MM.1S (cell line): ENCODE data around the gene MSL1.

Experiments
- DNase-seq: peaks from one replicate; pipeline ENCODE4 v3.0.0-alpha.2; 2015
- H2AFZ ChIP-seq: fragments of 300-600 bp; sonication (generic); 2 replicates; pipeline ENCODE4 v1.6.0; 2016; ENCODE audit warnings: antibody characterized with exemption, low read length
- H3F3A ChIP-seq: fragments of 300-600 bp; sonication (generic); 2 replicates; pipeline ENCODE4 v1.6.1; 2016; ENCODE audit warnings: mild to moderate bottlenecking, antibody characterized with exemption, low read length, moderate library complexity, mixed read lengths; ENCODE audit not compliant: insufficient read depth
- H3K27ac ChIP-seq: fragments of 300-600 bp; sonication (generic); 2 replicates; pipeline ENCODE4 v1.5.1; 2016; ENCODE audit warnings: mild to moderate bottlenecking, low read length
- H3K27me3 ChIP-seq: fragments of 300-600 bp; sonication (generic); replicated peaks from 2 replicates; pipeline ENCODE4 v1.6.0; 2016; ENCODE audit warnings: low read length; ENCODE audit not compliant: insufficient read depth
- H3K36me3 ChIP-seq: fragments of 300-600 bp; sonication (generic); replicated peaks from 2 replicates; pipeline ENCODE4 v1.6.1; 2016; ENCODE audit warnings: mild to moderate bottlenecking, low read length, mixed read lengths; ENCODE audit not compliant: insufficient read depth
- H3K4me1 ChIP-seq: fragments of 300-600 bp; sonication (generic); 2 replicates; pipeline ENCODE4 v1.6.1; 2016; ENCODE audit warnings: low read length, mixed read lengths
- H3K4me2 ChIP-seq: fragments of 300-600 bp; sonication (generic); 2 replicates; pipeline ENCODE4 v1.6.0; 2016; ENCODE audit warnings: low read depth, low read length
- H3K4me3 ChIP-seq: fragments of 300-600 bp; sonication (generic); 2 replicates; pipeline ENCODE4 v1.5.1; 2016; ENCODE audit warnings: low read length, mixed read lengths
- H3K79me2 ChIP-seq: fragments of 300-600 bp; sonication (generic); 2 replicates; pipeline ENCODE4 v1.6.1; 2016; ENCODE audit warnings: mixed run types, low read length, mixed read lengths
- H3K9ac ChIP-seq: fragments of 300-600 bp; sonication (generic); 2 replicates; pipeline ENCODE4 v1.6.1; 2016; ENCODE audit warnings: low read length, mixed read lengths
- H3K9me2 ChIP-seq: fragments of 300-600 bp; sonication (generic); replicated peaks from 2 replicates; pipeline ENCODE4 v1.6.1; 2016; ENCODE audit warnings: mild to moderate bottlenecking, low read length, mixed read lengths; ENCODE audit not compliant: insufficient read depth
- H3K9me3 ChIP-seq: fragments of 300-600 bp; sonication (generic); replicated peaks from 2 replicates; pipeline ENCODE4 v1.6.1; 2016; ENCODE audit warnings: mild to moderate bottlenecking, low read length, mixed read lengths; ENCODE audit not compliant: insufficient read depth
- H4K20me1 ChIP-seq: fragments of 300-600 bp; sonication (generic); 2 replicates; pipeline ENCODE4 v1.6.1; 2016; ENCODE audit warnings: mild to moderate bottlenecking, low read length, moderate library complexity, mixed read lengths; ENCODE audit not compliant: insufficient read depth
- EZH2 ChIP-seq: fragments of 300-600 bp; sonication (generic); optimal IDR thresholded peaks from 2 replicates; pipeline ENCODE3; 2017; ENCODE audit warnings: low read depth, mild to moderate bottlenecking, antibody characterized with exemption, low read length, mixed read lengths
- EZH2phosphoT487 ChIP-seq: fragments of 300-600 bp; sonication (generic); IDR thresholded peaks from 2 replicates; pipeline ENCODE4 v1.6.1; 2018; ENCODE audit warnings: antibody characterized with exemption, low read length
- TF ChIP-seq, protein P1 (sequence below): fragments of 300-600 bp; sonication (generic); IDR thresholded peaks from 2 replicates; pipeline ENCODE4 v1.5.1; 2016; ENCODE audit warnings: antibody characterized with exemption, low read length, mixed read lengths

MSL1 gene

DNA sequence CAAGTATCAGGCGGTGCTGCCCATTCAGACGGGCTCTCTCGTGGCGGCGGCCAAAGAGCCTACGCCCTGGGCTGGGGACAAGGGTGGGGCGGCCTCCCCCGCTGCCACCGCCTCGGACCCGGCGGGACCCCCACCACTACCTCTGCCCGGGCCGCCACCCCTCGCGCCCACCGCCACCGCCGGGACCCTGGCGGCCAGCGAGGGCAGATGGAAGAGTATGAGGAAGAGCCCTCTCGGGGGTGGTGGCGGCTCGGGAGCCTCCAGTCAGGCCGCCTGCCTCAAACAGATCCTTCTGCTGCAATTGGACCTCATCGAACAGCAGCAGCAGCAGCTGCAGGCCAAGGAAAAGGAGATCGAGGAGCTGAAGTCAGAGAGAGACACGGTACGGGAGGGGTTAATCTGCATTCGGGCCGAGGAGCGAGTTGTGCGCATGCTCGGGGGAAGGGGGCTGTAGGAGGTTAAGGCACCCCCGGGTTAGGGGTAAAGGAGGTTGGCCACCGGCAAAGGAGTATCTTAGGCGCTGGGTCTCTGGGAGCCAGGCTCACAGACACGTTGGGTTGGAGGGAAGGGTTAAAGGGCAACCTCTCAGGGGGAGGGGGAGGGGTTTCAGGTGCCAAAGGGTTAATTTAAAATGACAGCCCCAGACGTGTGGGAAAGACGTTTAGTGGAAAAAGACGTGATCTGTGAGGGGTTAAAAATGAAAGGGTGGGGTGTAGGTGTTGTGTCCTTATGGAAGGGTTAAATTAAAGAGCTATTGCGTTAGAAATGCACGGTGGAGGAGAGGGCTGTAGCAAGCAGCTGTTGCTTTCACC is 1.4 kb downstream of the MSL1 start:
- Histone ChIP-seq H4K20me1 (no peaks in the 10 kb centered on the region), H3K79me2 (peaks cover 63% of the 10 kb centered on the region)
- peak; percentile 54 for DNase-seq

DNA sequence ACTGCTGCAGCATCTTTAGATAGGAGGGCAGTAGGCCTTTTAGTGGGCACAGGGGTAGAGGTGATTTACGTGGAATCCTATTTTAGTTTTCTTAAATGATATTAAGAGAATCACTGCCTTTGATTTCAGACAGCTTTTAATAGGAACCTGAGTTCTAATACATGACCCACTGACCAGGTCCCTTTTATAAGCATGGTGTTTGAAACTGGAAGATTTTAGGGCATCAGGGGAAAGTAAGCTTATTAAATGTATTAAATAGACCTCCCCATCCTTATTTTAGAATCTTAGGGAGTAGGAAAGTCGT is 2.0 kb downstream of the MSL1 start:
- Histone ChIP-seq H3K9ac (peak overlapping the region; percentile 97; the same call in 1 of the 2 replicates), H3K27me3 (no peaks in the 10 kb centered on the region), H3K4me1 (no peaks in the 10 kb centered on the region), H3K4me3 (peak overlapping the region; percentile 100), H3K27ac (peak overlapping the region; percentile 52; the same call in 1 of the 2 replicates), H3K9me3 (no peaks in the 10 kb centered on the region), H2AFZ (no peak overlapping the region), H3K36me3 (peaks cover 7% of the 10 kb centered on the region; the same call in 1 of the 2 replicates), H3K9me2 (no peaks in the 10 kb centered on the region), H3K79me2 (peaks cover 63% of the 10 kb centered on the region), H4K20me1 (no peaks in the 10 kb centered on the region), H3F3A (peaks cover 10% of the 10 kb centered on the region; the same call in 1 of the 2 replicates), H3K4me2 (peak overlapping the region; percentile 82)
- no peak for DNase-seq
- TF ChIP-seq EZH2phosphoT487 (no peak), EZH2 (no peak)
- TF ChIP-seq, protein P1, sequence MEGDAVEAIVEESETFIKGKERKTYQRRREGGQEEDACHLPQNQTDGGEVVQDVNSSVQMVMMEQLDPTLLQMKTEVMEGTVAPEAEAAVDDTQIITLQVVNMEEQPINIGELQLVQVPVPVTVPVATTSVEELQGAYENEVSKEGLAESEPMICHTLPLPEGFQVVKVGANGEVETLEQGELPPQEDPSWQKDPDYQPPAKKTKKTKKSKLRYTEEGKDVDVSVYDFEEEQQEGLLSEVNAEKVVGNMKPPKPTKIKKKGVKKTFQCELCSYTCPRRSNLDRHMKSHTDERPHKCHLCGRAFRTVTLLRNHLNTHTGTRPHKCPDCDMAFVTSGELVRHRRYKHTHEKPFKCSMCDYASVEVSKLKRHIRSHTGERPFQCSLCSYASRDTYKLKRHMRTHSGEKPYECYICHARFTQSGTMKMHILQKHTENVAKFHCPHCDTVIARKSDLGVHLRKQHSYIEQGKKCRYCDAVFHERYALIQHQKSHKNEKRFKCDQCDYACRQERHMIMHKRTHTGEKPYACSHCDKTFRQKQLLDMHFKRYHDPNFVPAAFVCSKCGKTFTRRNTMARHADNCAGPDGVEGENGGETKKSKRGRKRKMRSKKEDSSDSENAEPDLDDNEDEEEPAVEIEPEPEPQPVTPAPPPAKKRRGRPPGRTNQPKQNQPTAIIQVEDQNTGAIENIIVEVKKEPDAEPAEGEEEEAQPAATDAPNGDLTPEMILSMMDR: no peak

More for the DNA sequence above, 1.4 kb downstream of the MSL1 start:
- Histone ChIP-seq H3K27me3 (no peaks in the 10 kb centered on the region), H3K27ac (peak overlapping the region; percentile 52; the same call in 1 of the 2 replicates), H3K4me3 (peak overlapping the region; percentile 100), H3K4me1 (no peaks in the 10 kb centered on the region), H3F3A (peaks cover 10% of the 10 kb centered on the region), H3K36me3 (peaks cover 7% of the 10 kb centered on the region; the same call in 1 of the 2 replicates), H3K9me2 (no peaks in the 10 kb centered on the region), H3K9me3 (no peaks in the 10 kb centered on the region), H2AFZ (peak overlapping the region; percentile 54; the same call in 1 of the 2 replicates), H3K9ac (peak overlapping the region; percentile 97), H3K4me2 (peak overlapping the region; percentile 82)
- no peak for TF ChIP-seq EZH2
- TF ChIP-seq, protein P1: no peak
- no peak for TF ChIP-seq EZH2phosphoT487

DNA sequence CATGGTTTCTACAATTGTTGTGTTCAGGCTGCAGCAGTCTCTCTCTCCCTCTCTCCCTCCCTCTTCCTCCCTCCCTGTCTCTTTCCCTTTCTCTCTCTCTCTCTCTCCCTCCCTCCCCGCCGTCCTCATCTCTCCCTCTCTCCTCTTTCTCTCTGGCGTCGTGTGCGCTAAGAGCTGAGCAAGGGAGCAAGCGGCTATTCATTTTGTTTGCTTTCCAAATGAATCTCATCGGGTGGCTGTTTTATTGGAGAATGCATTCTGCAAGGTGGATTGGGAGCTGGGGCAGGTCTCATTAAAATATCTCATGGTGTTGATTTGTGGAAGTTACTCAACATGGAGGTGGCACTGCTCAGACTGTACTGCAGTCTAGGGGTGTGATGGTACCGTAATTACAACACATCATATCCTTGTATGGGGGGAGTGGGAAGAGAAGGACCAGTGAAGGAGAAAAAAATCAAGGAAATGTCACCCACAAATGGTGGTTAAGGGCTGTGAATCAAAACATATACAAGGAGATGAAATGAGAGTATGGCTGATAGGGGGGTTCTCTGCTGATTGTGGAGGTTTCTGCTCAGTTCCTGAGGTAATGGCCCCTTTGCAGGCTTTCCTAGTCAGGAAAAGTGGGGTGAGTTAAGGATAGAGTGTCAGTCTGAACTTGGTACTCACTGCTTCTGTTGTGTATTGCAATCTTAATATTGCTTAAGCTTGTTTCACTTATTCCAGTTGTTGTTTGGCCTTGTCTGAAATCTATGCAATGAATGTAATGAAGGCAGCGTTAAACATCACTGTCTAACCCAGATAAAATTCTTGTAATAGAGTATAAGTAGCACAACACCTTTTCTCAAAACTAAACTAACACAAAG is 2.7 kb downstream of the MSL1 start:
- H3K4me1 ChIP-seq: no peaks in the 10 kb centered on the region

More for the DNA sequence above, 2.7 kb downstream of the MSL1 start:
- H3K9me2 ChIP-seq: no peaks in the 10 kb centered on the region
- no peak overlapping the region for H2AFZ ChIP-seq
- H4K20me1 ChIP-seq: no peaks in the 10 kb centered on the region
- TF ChIP-seq, protein P1: no peak
- TF ChIP-seq EZH2 (no peak), EZH2phosphoT487 (no peak)
- H3K4me3 ChIP-seq: peak overlapping the region; percentile 100
- peaks cover 12% of the 10 kb centered on the region; the same call in 1 of the 2 replicates for H3K36me3 ChIP-seq
- H3F3A ChIP-seq: peaks cover 10% of the 10 kb centered on the region; the same call in 1 of the 2 replicates
- H3K27ac ChIP-seq: peak overlapping the region; percentile 52; the same call in 1 of the 2 replicates
- DNase-seq: no peak
- H3K4me2 ChIP-seq: peak overlapping the region; percentile 82
- no peaks in the 10 kb centered on the region for H3K9me3 ChIP-seq
- H3K9ac ChIP-seq: peak overlapping the region; percentile 97; the same call in 1 of the 2 replicates
- H3K27me3 ChIP-seq: no peaks in the 10 kb centered on the region
- peaks cover 67% of the 10 kb centered on the region for H3K79me2 ChIP-seq
